Measurements from ENCODE around the gene FRMD4A.

DNA sequence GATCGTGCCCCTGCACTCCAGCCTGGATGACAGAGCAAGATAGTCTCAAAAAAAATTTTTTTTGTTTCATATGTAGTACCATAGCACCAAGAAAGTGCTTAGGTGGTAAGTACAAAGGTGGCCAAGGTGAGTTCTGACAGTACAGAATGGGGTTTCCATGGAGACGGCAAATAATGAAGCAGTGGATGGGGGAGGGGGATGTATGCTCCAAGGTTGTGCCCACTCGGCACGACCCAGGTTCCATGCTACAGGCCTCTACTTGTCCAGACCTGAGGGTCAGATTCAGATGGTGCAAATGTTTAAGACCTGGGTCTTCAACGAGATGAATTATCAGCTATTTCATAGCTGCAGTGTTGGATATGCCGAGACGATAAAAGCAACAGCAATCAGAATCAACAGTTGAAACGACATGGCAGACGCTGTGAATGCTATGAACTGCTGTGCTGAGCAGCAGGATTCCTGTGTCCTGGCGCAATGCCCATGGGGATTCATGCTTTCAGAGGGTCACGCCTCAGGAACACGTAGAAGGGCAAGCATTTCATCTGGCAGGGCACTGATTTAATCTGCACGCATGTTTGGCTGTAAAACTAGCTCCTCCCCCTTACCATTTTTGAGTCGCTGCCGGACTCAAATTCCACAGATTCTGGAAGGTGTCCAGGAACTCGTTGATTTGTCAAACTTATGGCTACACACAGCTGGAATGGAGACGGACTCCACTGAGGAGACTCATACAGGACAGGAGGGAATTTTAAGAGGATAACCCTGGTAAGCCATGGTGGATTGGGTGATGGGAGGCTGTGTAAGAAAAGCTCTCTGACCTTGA lies 256.5 kb downstream of the FRMD4A start:
- TF ChIP-seq, protein P1, sequence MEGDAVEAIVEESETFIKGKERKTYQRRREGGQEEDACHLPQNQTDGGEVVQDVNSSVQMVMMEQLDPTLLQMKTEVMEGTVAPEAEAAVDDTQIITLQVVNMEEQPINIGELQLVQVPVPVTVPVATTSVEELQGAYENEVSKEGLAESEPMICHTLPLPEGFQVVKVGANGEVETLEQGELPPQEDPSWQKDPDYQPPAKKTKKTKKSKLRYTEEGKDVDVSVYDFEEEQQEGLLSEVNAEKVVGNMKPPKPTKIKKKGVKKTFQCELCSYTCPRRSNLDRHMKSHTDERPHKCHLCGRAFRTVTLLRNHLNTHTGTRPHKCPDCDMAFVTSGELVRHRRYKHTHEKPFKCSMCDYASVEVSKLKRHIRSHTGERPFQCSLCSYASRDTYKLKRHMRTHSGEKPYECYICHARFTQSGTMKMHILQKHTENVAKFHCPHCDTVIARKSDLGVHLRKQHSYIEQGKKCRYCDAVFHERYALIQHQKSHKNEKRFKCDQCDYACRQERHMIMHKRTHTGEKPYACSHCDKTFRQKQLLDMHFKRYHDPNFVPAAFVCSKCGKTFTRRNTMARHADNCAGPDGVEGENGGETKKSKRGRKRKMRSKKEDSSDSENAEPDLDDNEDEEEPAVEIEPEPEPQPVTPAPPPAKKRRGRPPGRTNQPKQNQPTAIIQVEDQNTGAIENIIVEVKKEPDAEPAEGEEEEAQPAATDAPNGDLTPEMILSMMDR (IDR thresholded peaks at IDR 0.05; ENCODE audit: insufficient read depth, low read length, poor library complexity, severe bottlenecking), result no peak
- TF ChIP-seq EZH2phosphoT487 (conservative IDR thresholded peaks at IDR 0.05; ENCODE audit: low read length), result no peak

All from SU-DHL-6 (cell line).